K562 (cell line): Measurements from ENCODE around the gene CARD14.

Source experiments
- E2F5 ChIP-seq: sonication (generic); formaldehyde crosslinking; IDR thresholded peaks from 2 replicates; pipeline ENCODE4 v1.8.0; 2022; ENCODE audit warnings: mild to moderate bottlenecking, missing genetic modification reagents
- ELF4 ChIP-seq: fragments of 450-650 bp; formaldehyde crosslinking; IDR thresholded peaks from 2 replicates; pipeline ENCODE4 v1.4.0; 2022; ENCODE audit warnings: missing genetic modification characterization
- FOXK2 ChIP-seq, 2 experiments: fragments of 450-650 bp; IDR thresholded peaks in 1 of 2; conservative IDR thresholded peaks in 1 of 2; 2 replicates each; pipeline ENCODE4 v1.6.1; 2016; ENCODE audit warnings: low read depth in 2 of 2, mild to moderate bottlenecking in 1 of 2
- PCBP1 ChIP-seq: fragments of 200-400 bp; formaldehyde crosslinking; IDR thresholded peaks from 2 replicates; pipeline ENCODE4 v1.6.1; 2018; ENCODE audit warnings: mild to moderate bottlenecking, low read depth, low read length; ENCODE audit not compliant: poor library complexity, severe bottlenecking
- POLR2A ChIP-seq: fragments of 450-650 bp; conservative IDR thresholded peaks from 2 replicates; pipeline ENCODE4 v1.6.1; 2016
- USF2 ChIP-seq: sonication (generic); formaldehyde crosslinking; IDR thresholded peaks from 2 replicates; pipeline ENCODE4 v1.5.0; 2020; ENCODE audit warnings: missing genetic modification reagents
- ZNF121 ChIP-seq: sonication (generic); formaldehyde crosslinking; conservative IDR thresholded peaks from 2 replicates; pipeline ENCODE4 v1.8.0; 2022; ENCODE audit warnings: missing genetic modification reagents
- ZNF785 ChIP-seq: fragments of 250-450 bp; sonication (Bioruptor Pico); IDR thresholded peaks from 2 replicates; pipeline ENCODE4 v1.4.0; 2020; ENCODE audit warnings: mild to moderate bottlenecking

- no peak for TF ChIP-seq ELF4 (CRISPR knock-in tag)
- no peak for TF ChIP-seq ZNF785 (CRISPR knock-in tag)
- no peak for TF ChIP-seq ZNF121 (CRISPR knock-in tag)
- no peak for TF ChIP-seq FOXK2 (conservative IDR thresholded peaks at IDR 0.05 in 1 of 2, IDR thresholded peaks at IDR 0.05 in 1 of 2; ENCODE audit: low read depth in 2 of 2)
- no peak for TF ChIP-seq PCBP1
- no peak for TF ChIP-seq POLR2A
- no peak for TF ChIP-seq E2F5 (CRISPR knock-in tag)
- TF ChIP-seq USF2 (CRISPR knock-in tag): no peak
These were observed 11.6 kb downstream of the CARD14 start for GRCh38 chr17:80181431-80181830.
